D721Med (cell line): ENCODE results near the gene MFSD6L.

ENCODE experiments used
- DNase-seq: peaks from one replicate; pipeline ENCODE4 v3.0.0; 2011; ENCODE audit warnings: low spot score; ENCODE audit not compliant: insufficient read length
- FAIRE-seq: peaks from 2 replicates; lab custom pipeline; 2011; peaks lifted over from hg19 to GRCh38; lab: Jason Lieb, UNC
- CTCF ChIP-seq: IDR thresholded peaks from 2 replicates; pipeline ENCODE4 v1.5.1; 2012; ENCODE audit warnings: mild to moderate bottlenecking, control low read depth; ENCODE audit not compliant: insufficient read depth; ENCODE audit errors: missing control alignments

MFSD6L gene

GRCh38 chr17:8754890-8755289 lies 44.3 kb downstream of the MFSD6L start:
- FAIRE-seq (no peak), DNase-seq (no peak)
- no peak for TF ChIP-seq CTCF

- DNase-seq (no peak), FAIRE-seq (no peak)
- no peak for TF ChIP-seq CTCF
Measured at GRCh38 chr17:8753976-8754440, 45.2 kb downstream of the MFSD6L start.

GRCh38 chr17:8753136-8753975 lies 45.8 kb downstream of the MFSD6L start:
- TF ChIP-seq CTCF: no peak
- DNase-seq: no peak
- FAIRE-seq: no peak

GRCh38 chr17:8749616-8750015 lies 49.5 kb downstream of the MFSD6L start:
- no peak for DNase-seq
- TF ChIP-seq CTCF: no peak
- no peak for FAIRE-seq

GRCh38 chr17:8747742-8748141 lies 51.4 kb downstream of the MFSD6L start:
- FAIRE-seq: no peak
- DNase-seq: no peak
- TF ChIP-seq CTCF: no peak
